CD14-positive monocyte (primary cell): Measurements from ENCODE around the gene FFAR3. TPM values are rescaled to one million over a fixed set of nuclear protein-coding genes. Genes with fewer than 3 reads are reported as not detected.
"Not testable (repeated sequence)": the region's sequence is repeated elsewhere in the genome, so short reads cannot be mapped to it uniquely, and the experiment has no call there.

Source experiments
- DNase-seq, 3 donors: peaks; one replicate each; pipeline ENCODE4 v3.0.0-alpha.2; 2011 to 2022
- H2AFZ ChIP-seq: 2 replicates; pipeline ENCODE4 v1.6.0; 2012; ENCODE audit warnings: mild to moderate bottlenecking, low read depth, low read length, inconsistent platforms; ENCODE audit not compliant: insufficient read depth, poor library complexity, severe bottlenecking
- H3K27ac ChIP-seq, 2 donors: 1 replicate in 1 of 2; 2 replicates in 1 of 2; pipeline ENCODE4 v1.5.1; 2012 to 2013; ENCODE audit warnings: low read length in 2 of 2, control low read depth in 1 of 2, inconsistent platforms in 1 of 2, low read depth in 1 of 2, mild to moderate bottlenecking in 1 of 2
- H3K27me3 ChIP-seq, 2 donors: one replicate each; pipeline versions ENCODE4 v1.6.0 to v1.6.1; 2011 to 2013; ENCODE audit warnings: low read length in 2 of 2; ENCODE audit not compliant: control insufficient read depth in 2 of 2, insufficient read depth in 2 of 2
- H3K36me3 ChIP-seq, 2 donors: replicated peaks in 1 of 2; 1 replicate in 1 of 2; 2 replicates in 1 of 2; pipeline versions ENCODE4 v1.5.1 to v1.6.1; 2012 to 2013; ENCODE audit warnings: low read length in 2 of 2, control low read depth in 1 of 2, inconsistent platforms in 1 of 2, mild to moderate bottlenecking in 1 of 2; ENCODE audit not compliant: insufficient read depth in 2 of 2, control insufficient read depth in 1 of 2
- H3K4me1 ChIP-seq, 2 donors: 1 replicate in 1 of 2; 2 replicates in 1 of 2; pipeline versions ENCODE4 v1.5.1 to v1.6.1; 2012 to 2013; ENCODE audit warnings: low read length in 2 of 2, control low read depth in 1 of 2, inconsistent platforms in 1 of 2, mild to moderate bottlenecking in 1 of 2, moderate library complexity in 1 of 2; ENCODE audit not compliant: insufficient read depth in 2 of 2, control insufficient read depth in 1 of 2
- H3K4me2 ChIP-seq: replicated peaks from 2 replicates; pipeline ENCODE3; 2012; ENCODE audit warnings: low read length, moderate library complexity, mild to moderate bottlenecking; ENCODE audit not compliant: poor library complexity, severe bottlenecking; ENCODE audit errors: extremely low read depth
- H3K4me3 ChIP-seq, 3 experiments: fragments of 200-600 bp in 1 of 3; sonication (generic) in 1 of 3; replicated peaks in 1 of 3; 1 replicate in 2 of 3; 2 replicates in 1 of 3; pipeline ENCODE4 v1.5.1; 2011 to 2013; ENCODE audit warnings: low read length in 3 of 3, mild to moderate bottlenecking in 3 of 3, control low read depth in 2 of 3, low read depth in 2 of 3, inconsistent platforms in 1 of 3, moderate library complexity in 1 of 3
- H3K79me2 ChIP-seq: 2 replicates; pipeline ENCODE4 v1.6.0; 2012; ENCODE audit warnings: mild to moderate bottlenecking, control low read depth, inconsistent platforms, low read length, moderate library complexity; ENCODE audit not compliant: insufficient read depth
- H3K9ac ChIP-seq: 2 replicates; pipeline ENCODE4 v1.6.0; 2017; ENCODE audit warnings: low read length, mild to moderate bottlenecking; ENCODE audit not compliant: insufficient read depth, poor library complexity, severe bottlenecking
- H3K9me3 ChIP-seq, 2 donors: replicated peaks in 1 of 2; 1 replicate in 1 of 2; 2 replicates in 1 of 2; pipeline versions ENCODE4 v1.5.1 to v1.6.1; 2012 to 2013; ENCODE audit warnings: low read length in 2 of 2, control low read depth in 1 of 2; ENCODE audit not compliant: control insufficient read depth in 1 of 2, insufficient read depth in 1 of 2
- H4K20me1 ChIP-seq: 2 replicates; pipeline ENCODE4 v1.6.0; 2012; ENCODE audit warnings: mild to moderate bottlenecking, low read length, control low read depth, moderate library complexity; ENCODE audit not compliant: insufficient read depth
- H3K27ac Mint-ChIP-seq, 7 donors: one replicate each; pipeline ENCODE4 v1.8.0; 2020; ENCODE audit warnings: mild to moderate bottlenecking in 7 of 7, mixed read lengths in 7 of 7, moderate library complexity in 6 of 7, inconsistent platforms in 2 of 7
- H3K27me3 Mint-ChIP-seq, 3 donors: one replicate each; pipeline ENCODE4 v1.8.0; 2021 to 2022; ENCODE audit warnings: low read depth in 3 of 3, mild to moderate bottlenecking in 3 of 3, mixed read lengths in 3 of 3, moderate library complexity in 3 of 3, inconsistent platforms in 1 of 3
- H3K36me3 Mint-ChIP-seq, 2 donors: one replicate each; pipeline ENCODE4 v1.8.0; 2020; ENCODE audit warnings: mixed read lengths in 2 of 2, inconsistent platforms in 1 of 2, mild to moderate bottlenecking in 1 of 2
- H3K4me1 Mint-ChIP-seq: one replicate; pipeline ENCODE4 v1.8.0; 2020; ENCODE audit warnings: mild to moderate bottlenecking, mixed read lengths
- H3K4me3 Mint-ChIP-seq, 2 donors: one replicate each; pipeline ENCODE4 v1.8.0; 2020; ENCODE audit warnings: mild to moderate bottlenecking in 2 of 2, mixed read lengths in 2 of 2, moderate library complexity in 1 of 2
- H3K9me3 Mint-ChIP-seq, 7 donors: one replicate each; pipeline ENCODE4 v1.8.0; 2020 to 2022; ENCODE audit warnings: mixed read lengths in 7 of 7, mild to moderate bottlenecking in 6 of 7, moderate library complexity in 6 of 7, inconsistent platforms in 2 of 7
- CTCF ChIP-seq: fragments of 200-600 bp; IDR thresholded peaks from one replicate; pipeline ENCODE4 v1.8.0; 2022; ENCODE audit warnings: antibody characterized with exemption, mild to moderate bottlenecking
- WGBS: methylation state at CpG from one replicate; pipeline ENCODE4 v1.1.5; 2013; ENCODE audit warnings: missing lambda C conversion rate; ENCODE audit not compliant: insufficient coverage; 5-methylcytosine and 5-hydroxymethylcytosine counted together
- intact Hi-C, 2 donors: fragments of 100-400 bp; cut with micrococcal nuclease; formaldehyde crosslinking; loops; one replicate each; pipeline versions ENCODE4 v1.15.0 to v1.15.1; 2023
- polyA plus RNA-seq, 3 donors: library from polyadenylated mRNA; depleted of rRNA in 1 of 3; unstranded in 2 of 3; stranded (reverse) in 1 of 3; fragments of 300-500 nt in 2 of 3; fragments of >200 nt in 1 of 3; fragmentation: Illumina TruSeq in 2 of 3; gene quantifications; 1 replicate in 2 of 3; 2 replicates in 1 of 3; pipeline ENCODE4 v1.2.3, GENCODE V29; 2012 to 2021

Gene FFAR3
- polyA plus RNA-seq, 3 donors: 1.2 to 17.9 (median 1.2) TPM

- no peak for TF ChIP-seq CTCF
- Histone ChIP-seq H3K79me2 (no peaks in the 10 kb centered on the region), H3K4me3 (no peak overlapping the region), H3K4me2 (no peak overlapping the region), H3K36me3 (no peaks in the 10 kb centered on the region), H3K27me3 (no peaks in the 10 kb centered on the region), H2AFZ (no peak overlapping the region), H3K9ac (no peak overlapping the region), H3K4me1 (peaks cover 7 to 11% of the 10 kb centered on the region in 2 donors), H3K9me3 (no peaks in the 10 kb centered on the region), H3K27ac (no peak overlapping the region), H4K20me1 (no peaks in the 10 kb centered on the region)
- WGBS: 94% methylated on average over 6 of the region's 7 CpGs
- intact Hi-C loops: no loop called here
- H3K27ac Mint-ChIP-seq: no peak overlapping the region
- DNase-seq: no peak
- peaks cover 0 to 2% (median 0%) of the 10 kb centered on the region in 7 donors for H3K9me3 Mint-ChIP-seq
- peaks cover 4 to 9% (median 4%) of the 10 kb centered on the region in 3 donors for H3K27me3 Mint-ChIP-seq
- peaks cover 0 to 1% of the 10 kb centered on the region in 2 donors for H3K36me3 Mint-ChIP-seq
- H3K4me1 Mint-ChIP-seq: peaks cover 15% of the 10 kb centered on the region
- H3K4me3 Mint-ChIP-seq: no peak overlapping the region
These were observed 42.5 kb downstream of the FFAR3 start for GRCh38 chr19:35400773-35401100.

DNA sequence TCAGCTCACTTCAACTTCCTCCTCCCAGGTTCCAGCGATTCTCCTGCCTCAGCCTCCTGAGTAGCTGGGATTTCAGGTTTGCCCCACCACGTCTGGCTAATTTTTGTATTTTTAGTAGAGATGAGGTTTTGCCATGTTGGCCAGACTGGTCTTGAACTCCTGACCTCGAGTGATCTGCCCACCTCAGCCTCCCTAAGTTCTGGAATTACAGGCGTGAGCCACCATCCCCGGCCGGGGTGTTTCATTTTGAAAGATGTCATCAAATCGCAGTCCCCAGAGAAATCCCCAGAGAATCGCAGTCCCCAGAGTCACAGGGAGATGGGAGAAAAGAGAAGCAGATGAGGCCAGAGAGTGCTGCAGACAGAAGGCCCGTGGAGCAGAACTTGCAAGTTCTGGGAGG lies 43.2 kb downstream of the FFAR3 start:
- H3K27ac ChIP-seq, H3K36me3 ChIP-seq, H3K79me2 ChIP-seq, H3K9me3 ChIP-seq, H3K27me3 ChIP-seq, H4K20me1 ChIP-seq, H3K9me3 Mint-ChIP-seq, H3K27me3 Mint-ChIP-seq, DNase-seq, H3K4me3 Mint-ChIP-seq, H3K9ac ChIP-seq, intact Hi-C loops, H2AFZ ChIP-seq, H3K4me2 ChIP-seq, H3K4me1 Mint-ChIP-seq, H3K4me1 ChIP-seq, H3K36me3 Mint-ChIP-seq, H3K4me3 ChIP-seq: not testable (repeated sequence)
- peak overlapping the region in 2 of 7 donors; percentile 19 to 22 for H3K27ac Mint-ChIP-seq
- 94% methylated on average over 7 of the region's 9 CpGs for WGBS
